IMR-90 (cell line): Measurements from ENCODE around the gene SNTN. TPM values are rescaled to one million over a fixed set of nuclear protein-coding genes. Genes with fewer than 3 reads are reported as not detected.

Experiments
- ATAC-seq: fragments of 200-7000 bp; cut with Tn5 transposase; 2 replicates; pipeline ENCODE4 v1.9.1; 2020; ENCODE audit warnings: low read depth, mild to moderate bottlenecking, moderate library complexity
- BruUV-seq: library from RNA; stranded (reverse); fragments of 400-500 nt; replicated peaks from 2 replicates; lab custom pipeline; 2021; lab: Mats Ljungman, UMichigan
- CTCF ChIA-PET: fragments of 300-600 bp; formaldehyde crosslinking; extraction: SDS; loops from one replicate; lab custom pipeline; 2021; ENCODE audit warnings: antibody characterized with exemption; lab: Yijun Ruan, JAX
- POLR2A ChIA-PET: fragments of 300-600 bp; sonication (Branson Sonifier 250); formaldehyde crosslinking; loops from one replicate; lab custom pipeline; 2022; ENCODE audit warnings: antibody characterized with exemption; ENCODE audit not compliant: unreplicated experiment; lab: Charles Lee
- DNase-seq: peaks from one replicate; pipeline ENCODE4 v3.0.0; 2013
- H2AFZ ChIP-seq: replicated peaks from 2 replicates; pipeline ENCODE3; 2013; ENCODE audit warnings: low read length, mild to moderate bottlenecking; ENCODE audit not compliant: poor library complexity
- H2AK5ac ChIP-seq: 2 replicates; pipeline ENCODE4 v1.6.1; 2013; ENCODE audit warnings: low read depth, low read length, inconsistent platforms
- H2AK9ac ChIP-seq: replicated peaks from 2 replicates; pipeline ENCODE3; 2013; ENCODE audit warnings: mild to moderate bottlenecking, low read depth, low read length, moderate library complexity; ENCODE audit not compliant: poor library complexity
- H2BK120ac ChIP-seq: 2 replicates; pipeline ENCODE4 v1.6.1; 2013; ENCODE audit warnings: low read depth, low read length, inconsistent platforms
- H2BK15ac ChIP-seq: 3 replicates; pipeline ENCODE4 v1.6.1; 2013; ENCODE audit warnings: low read depth, low read length, inconsistent platforms
- H2BK20ac ChIP-seq: 2 replicates; pipeline ENCODE4 v1.6.1; 2013; ENCODE audit warnings: low read depth, mild to moderate bottlenecking, inconsistent platforms, low read length, moderate library complexity
- H2BK5ac ChIP-seq: 2 replicates; pipeline ENCODE4 v1.6.1; 2013; ENCODE audit warnings: mild to moderate bottlenecking, low read depth, low read length, inconsistent platforms; ENCODE audit not compliant: poor library complexity, severe bottlenecking
- H3K14ac ChIP-seq: replicated peaks from 2 replicates; pipeline ENCODE4 v1.6.1; 2013; ENCODE audit warnings: low read depth, low read length, inconsistent platforms
- H3K18ac ChIP-seq: 2 replicates; pipeline ENCODE4 v1.6.1; 2013; ENCODE audit warnings: low read depth, low read length, control low read depth
- H3K23ac ChIP-seq: 2 replicates; pipeline ENCODE4 v1.6.1; 2013; ENCODE audit warnings: low read depth, low read length, inconsistent platforms
- H3K27ac ChIP-seq: 2 replicates; pipeline ENCODE4 v1.5.1; 2013; ENCODE audit warnings: mild to moderate bottlenecking, control low read depth, low read length; ENCODE audit not compliant: insufficient read depth
- H3K27me3 ChIP-seq: 2 replicates; pipeline ENCODE4 v1.6.1; 2013; ENCODE audit warnings: low read length; ENCODE audit not compliant: control insufficient read depth, insufficient read depth
- H3K36me3 ChIP-seq: 2 replicates; pipeline ENCODE4 v1.6.1; 2013; ENCODE audit warnings: low read length, mixed read lengths; ENCODE audit not compliant: control insufficient read depth, insufficient read depth
- H3K4ac ChIP-seq: 2 replicates; pipeline ENCODE4 v1.6.1; 2013; ENCODE audit warnings: low read depth, low read length, inconsistent platforms
- H3K4me1 ChIP-seq: 2 replicates; pipeline ENCODE4 v1.6.1; 2013; ENCODE audit warnings: low read length, mixed read lengths; ENCODE audit not compliant: control insufficient read depth, insufficient read depth
- H3K4me2 ChIP-seq: 2 replicates; pipeline ENCODE4 v1.6.1; 2013; ENCODE audit warnings: low read depth, mild to moderate bottlenecking, control low read depth, low read length, moderate library complexity
- H3K4me3 ChIP-seq: 2 replicates; pipeline ENCODE4 v1.5.1; 2013; ENCODE audit warnings: low read depth, mild to moderate bottlenecking, control low read depth, low read length, moderate library complexity; ENCODE audit not compliant: insufficient read depth
- H3K56ac ChIP-seq: 2 replicates; pipeline ENCODE4 v1.6.1; 2013; ENCODE audit warnings: low read length, inconsistent platforms; ENCODE audit not compliant: insufficient read depth; ENCODE audit errors: extremely low read depth
- H3K79me1 ChIP-seq, 2 experiments: 2 replicates each; pipeline ENCODE4 v1.6.1; 2013; ENCODE audit warnings: low read length in 2 of 2, inconsistent platforms in 1 of 2, low read depth in 1 of 2
- H3K9ac ChIP-seq: 2 replicates; pipeline ENCODE4 v1.6.1; 2013; ENCODE audit warnings: low read depth, low read length, control low read depth
- H3K9me1 ChIP-seq: 2 replicates; pipeline ENCODE4 v1.6.1; 2013; ENCODE audit warnings: low read length, inconsistent platforms; ENCODE audit not compliant: insufficient read depth
- H3K9me3 ChIP-seq: 2 replicates; pipeline ENCODE4 v1.6.1; 2013; ENCODE audit warnings: low read length; ENCODE audit not compliant: control insufficient read depth, insufficient read depth
- H4K20me1 ChIP-seq: 2 replicates; pipeline ENCODE4 v1.6.1; 2013; ENCODE audit warnings: low read length, inconsistent platforms; ENCODE audit not compliant: insufficient read depth
- H4K5ac ChIP-seq: 2 replicates; pipeline ENCODE4 v1.6.1; 2013; ENCODE audit warnings: mild to moderate bottlenecking, low read depth, low read length, control low read depth
- H4K8ac ChIP-seq, 2 experiments: 2 replicates each; pipeline ENCODE4 v1.6.1; 2013; ENCODE audit warnings: low read depth in 2 of 2, low read length in 2 of 2, control low read depth in 1 of 2, inconsistent platforms in 1 of 2
- H4K91ac ChIP-seq: 2 replicates; pipeline ENCODE4 v1.6.1; 2013; ENCODE audit warnings: low read depth, low read length, inconsistent platforms; ENCODE audit not compliant: insufficient read depth
- BHLHE40 ChIP-seq: fragments of 150-350 bp; IDR thresholded peaks from 2 replicates; pipeline ENCODE4 v1.6.1; 2016; ENCODE audit warnings: mild to moderate bottlenecking, low read depth, low read length
- CEBPB ChIP-seq: IDR thresholded peaks from 2 replicates; pipeline ENCODE4 v1.6.1; 2012; ENCODE audit warnings: low read depth, low read length, improper control_type of control experiment
- CHD1 ChIP-seq: IDR thresholded peaks from 2 replicates; pipeline ENCODE4 v1.6.1; 2012; ENCODE audit warnings: low read depth, low read length, improper control_type of control experiment
- FOS ChIP-seq: fragments of 150-350 bp; IDR thresholded peaks from 2 replicates; pipeline ENCODE4 v1.6.1; 2016; ENCODE audit warnings: low read depth, low read length
- MAFK ChIP-seq: IDR thresholded peaks from 2 replicates; pipeline ENCODE4 v1.6.1; 2012; ENCODE audit warnings: low read depth, low read length, improper control_type of control experiment
- MAZ ChIP-seq: IDR thresholded peaks from 2 replicates; pipeline ENCODE4 v1.6.1; 2012; ENCODE audit warnings: low read depth, mild to moderate bottlenecking, low read length, improper control_type of control experiment, moderate library complexity, borderline replicate concordance
- MXI1 ChIP-seq: IDR thresholded peaks from 2 replicates; pipeline ENCODE4 v1.6.1; 2012; ENCODE audit warnings: low read depth, mild to moderate bottlenecking, low read length, moderate library complexity, borderline replicate concordance
- POLR2A ChIP-seq: IDR thresholded peaks from 2 replicates; pipeline ENCODE4 v1.6.1; 2012; ENCODE audit warnings: mild to moderate bottlenecking, low read depth, low read length
- RAD21 ChIP-seq: IDR thresholded peaks from 2 replicates; pipeline ENCODE4 v1.6.1; 2012; ENCODE audit warnings: low read length, improper control_type of control experiment
- RCOR1 ChIP-seq: IDR thresholded peaks from 2 replicates; pipeline ENCODE4 v1.6.1; 2012; ENCODE audit warnings: mild to moderate bottlenecking, low read length, improper control_type of control experiment; ENCODE audit not compliant: insufficient replicate concordance
- SMC3 ChIP-seq: fragments of 150-350 bp; IDR thresholded peaks from 2 replicates; pipeline ENCODE4 v1.6.1; 2016; ENCODE audit warnings: low read depth, mild to moderate bottlenecking, antibody characterized with exemption, low read length, moderate library complexity
- whole genome bisulfite sequencing, 2 experiments: methylation state at CpG; one replicate each; pipeline versions ENCODE4 v1.1.5 to v1.1.7; 2013; ENCODE audit warnings: missing lambda C conversion rate in 2 of 2; ENCODE audit not compliant: insufficient read length in 1 of 2; ENCODE audit errors: extremely low coverage in 2 of 2; 5-methylcytosine and 5-hydroxymethylcytosine counted together
- dilution Hi-C: fragments of 300-500 bp; cut with HindIII; formaldehyde crosslinking; loops from one replicate; pipeline ENCODE4 v1.14.3; 2018; ENCODE audit warnings: low sequenced_read_pairs; ENCODE audit not compliant: unreplicated experiment
- in situ Hi-C: fragments of 300-500 bp; cut with MboI; formaldehyde crosslinking; loops from 3 replicates; pipeline ENCODE4 v1.14.3; 2019; ENCODE audit warnings: low sequenced_read_pairs, inconsistent platforms, mixed read lengths
- intact Hi-C: fragments of 100-400 bp; cut with micrococcal nuclease; formaldehyde crosslinking; loops from 2 replicates; pipeline ENCODE4 v1.10.0; 2022
- polyA plus RNA-seq, 3 experiments: library from polyadenylated mRNA; depleted of rRNA; stranded (reverse); fragments of >200 nt; gene quantifications; 2 replicates each; pipeline ENCODE4 v1.2.3, GENCODE V29; 2012; ENCODE audit warnings: low replicate concordance in 1 of 3
- total RNA-seq: library from RNA; depleted of rRNA; stranded (reverse); fragments of >200 nt; gene quantifications from 2 replicates; pipeline ENCODE4 v1.2.3, GENCODE V29; 2012
- TF ChIP-seq, protein P1 (sequence below): fragments of 150-350 bp; IDR thresholded peaks from 2 replicates; pipeline ENCODE4 v1.6.1; 2016; ENCODE audit warnings: low read depth, mild to moderate bottlenecking, low read length, moderate library complexity, borderline replicate concordance
- TF ChIP-seq, protein P2 (sequence below): fragments of 150-350 bp; IDR thresholded peaks from 2 replicates; pipeline ENCODE4 v1.6.1; 2017; ENCODE audit warnings: mild to moderate bottlenecking, antibody characterized with exemption, low read length, low read depth

The SNTN gene
- total and polyA plus RNA-seq, 2 of the 4 experiments (the other 2 are of a cell fraction): not detected

DNA sequence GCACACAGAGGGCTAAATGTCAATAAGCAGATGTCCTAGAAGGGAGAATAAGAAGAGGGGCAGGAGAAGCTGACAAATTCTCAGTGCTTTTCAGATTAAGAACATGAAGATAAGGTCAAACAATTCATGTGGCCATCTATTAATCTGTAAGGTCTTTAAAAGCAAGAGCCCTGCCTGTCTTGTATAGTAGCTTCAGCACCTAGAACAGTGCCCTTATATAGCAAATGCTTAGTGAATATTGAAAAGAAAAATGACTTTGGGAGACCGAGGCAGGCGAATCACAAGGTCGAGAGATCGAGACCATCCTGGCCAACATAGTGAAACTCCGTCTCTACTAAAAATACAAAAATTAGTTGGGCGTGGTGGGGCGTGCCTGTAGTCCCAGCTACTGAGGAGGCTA is 18.1 kb downstream of the SNTN start:
- dilution Hi-C loops: no loop called here
- in situ Hi-C loops: no loop called here
- Histone ChIP-seq H3K23ac (no peak overlapping the region), H4K5ac (no peak overlapping the region), H4K91ac (no peak overlapping the region), H3K4me1 (no peaks in the 10 kb centered on the region), H2BK120ac (no peak overlapping the region), H3K4ac (no peak overlapping the region), H2AK9ac (no peak overlapping the region), H4K20me1 (no peaks in the 10 kb centered on the region), H3K9me3 (no peaks in the 10 kb centered on the region), H3K14ac (no peak overlapping the region), H2BK20ac (no peak overlapping the region), H3K56ac (no peak overlapping the region), H3K18ac (no peak overlapping the region), H3K36me3 (no peaks in the 10 kb centered on the region), H2AK5ac (no peak overlapping the region), H3K4me2 (no peak overlapping the region), H4K8ac (no peak overlapping the region), H2AFZ (no peak overlapping the region), H3K9ac (no peak overlapping the region), H3K9me1 (no peaks in the 10 kb centered on the region), H3K79me1 (no peaks in the 10 kb centered on the region), H3K27me3 (no peaks in the 10 kb centered on the region; the same call in 1 of the 2 replicates), H2BK15ac (no peak overlapping the region), H3K27ac (no peak overlapping the region), H2BK5ac (no peak overlapping the region), H3K4me3 (no peak overlapping the region)
- CTCF ChIA-PET: no interaction called here
- TF ChIP-seq, protein P1, sequence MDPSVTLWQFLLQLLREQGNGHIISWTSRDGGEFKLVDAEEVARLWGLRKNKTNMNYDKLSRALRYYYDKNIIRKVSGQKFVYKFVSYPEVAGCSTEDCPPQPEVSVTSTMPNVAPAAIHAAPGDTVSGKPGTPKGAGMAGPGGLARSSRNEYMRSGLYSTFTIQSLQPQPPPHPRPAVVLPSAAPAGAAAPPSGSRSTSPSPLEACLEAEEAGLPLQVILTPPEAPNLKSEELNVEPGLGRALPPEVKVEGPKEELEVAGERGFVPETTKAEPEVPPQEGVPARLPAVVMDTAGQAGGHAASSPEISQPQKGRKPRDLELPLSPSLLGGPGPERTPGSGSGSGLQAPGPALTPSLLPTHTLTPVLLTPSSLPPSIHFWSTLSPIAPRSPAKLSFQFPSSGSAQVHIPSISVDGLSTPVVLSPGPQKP: no peak
- TF ChIP-seq SMC3 (no peak), BHLHE40 (no peak), MAZ (no peak), MAFK (no peak), FOS (no peak), POLR2A (no peak), CHD1 (no peak), CEBPB (no peak), MXI1 (no peak), RAD21 (no peak), RCOR1 (no peak)
- TF ChIP-seq, protein P2, sequence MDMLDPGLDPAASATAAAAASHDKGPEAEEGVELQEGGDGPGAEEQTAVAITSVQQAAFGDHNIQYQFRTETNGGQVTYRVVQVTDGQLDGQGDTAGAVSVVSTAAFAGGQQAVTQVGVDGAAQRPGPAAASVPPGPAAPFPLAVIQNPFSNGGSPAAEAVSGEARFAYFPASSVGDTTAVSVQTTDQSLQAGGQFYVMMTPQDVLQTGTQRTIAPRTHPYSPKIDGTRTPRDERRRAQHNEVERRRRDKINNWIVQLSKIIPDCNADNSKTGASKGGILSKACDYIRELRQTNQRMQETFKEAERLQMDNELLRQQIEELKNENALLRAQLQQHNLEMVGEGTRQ: no peak
- BruUV-seq: no TSS peak
- WGBS, 2 experiments: no CpG with 5 or more reads among the region's 7 CpGs
- intact Hi-C loops: no loop called here
- DNase-seq (no peak), ATAC-seq (no peak)
- POLR2A ChIA-PET: no interaction called here
